Gastroesophageal sphincter (tissue), 4 donors: ENCODE results near the gene CUX1. TPM values are rescaled to one million over a fixed set of nuclear protein-coding genes. Genes with fewer than 3 reads are reported as not detected.
"Not testable (repeated sequence)": the region's sequence is repeated elsewhere in the genome, so short reads cannot be mapped to it uniquely, and the experiment has no call there.

Source experiments
- ATAC-seq: fragments of 150-250 bp; one replicate; pipeline ENCODE4 v1.9.1; 2016; ENCODE audit warnings: mild to moderate bottlenecking, moderate library complexity
- H3K27ac ChIP-seq, 4 donors: fragments of 200-600 bp; sonication (generic) in 3 of 4; 1 replicate in 3 of 4; 2 replicates in 1 of 4; pipeline ENCODE4 v1.5.1; 2016 to 2019
- H3K27me3 ChIP-seq: fragments of 200-600 bp; sonication (generic); one replicate; pipeline ENCODE4 v1.5.1; 2019
- H3K36me3 ChIP-seq, 2 donors: fragments of 200-600 bp; sonication (generic); one replicate each; pipeline ENCODE4 v1.5.1; 2019; ENCODE audit warnings: control low read depth in 1 of 2
- H3K4me1 ChIP-seq, 3 donors: fragments of 200-600 bp; sonication (generic); 1 replicate in 2 of 3; 2 replicates in 1 of 3; pipeline ENCODE4 v1.5.1; 2016 to 2019; ENCODE audit warnings: control low read depth in 2 of 3
- H3K4me3 ChIP-seq, 2 donors: fragments of 200-600 bp; sonication (generic); one replicate each; pipeline ENCODE4 v1.5.1; 2019; ENCODE audit warnings: mild to moderate bottlenecking in 1 of 2, moderate library complexity in 1 of 2
- H3K9me3 ChIP-seq, 3 donors: fragments of 200-600 bp; sonication (generic); one replicate each; pipeline ENCODE4 v1.5.1; 2017 to 2019; ENCODE audit warnings: control low read depth in 2 of 3
- EP300 ChIP-seq: sonication (generic); formaldehyde crosslinking; IDR thresholded peaks from one replicate; pipeline ENCODE4 v1.6.1; 2017; ENCODE audit warnings: antibody characterized with exemption, mild to moderate bottlenecking
- POLR2A ChIP-seq, 2 donors: fragments of 450-650 bp; IDR thresholded peaks; one replicate each; pipeline ENCODE4 v1.6.1; 2017; ENCODE audit warnings: antibody characterized with exemption in 2 of 2, mild to moderate bottlenecking in 2 of 2, moderate library complexity in 1 of 2
- POLR2AphosphoS5 ChIP-seq: sonication (generic); formaldehyde crosslinking; IDR thresholded peaks from one replicate; pipeline ENCODE4 v1.6.1; 2017; ENCODE audit warnings: antibody characterized with exemption
- WGBS, 2 donors: methylation state at CpG; one replicate each; pipeline ENCODE4 v1.1.5; 2018; ENCODE audit warnings: low coverage in 1 of 2; 5-methylcytosine and 5-hydroxymethylcytosine counted together
- total RNA-seq, 4 donors: library from RNA; depleted of rRNA; stranded (reverse); fragments of >200 nt; gene quantifications; one replicate each; pipeline ENCODE4 v1.1.0, GENCODE V29; 2016
- TF ChIP-seq, protein P1 (sequence below), 4 experiments: fragments of 200-600 bp in 2 of 4; fragments of 450-650 bp in 2 of 4; sonication (generic) in 1 of 4; IDR thresholded peaks; one replicate each; pipeline ENCODE4 v1.5.1; 2017 to 2019; ENCODE audit warnings: antibody characterized with exemption in 4 of 4, mild to moderate bottlenecking in 2 of 4, moderate library complexity in 2 of 4

CUX1 gene
- total RNA-seq, 4 donors from 2014 or later = 84.4 to 134 (median 110) TPM

DNA sequence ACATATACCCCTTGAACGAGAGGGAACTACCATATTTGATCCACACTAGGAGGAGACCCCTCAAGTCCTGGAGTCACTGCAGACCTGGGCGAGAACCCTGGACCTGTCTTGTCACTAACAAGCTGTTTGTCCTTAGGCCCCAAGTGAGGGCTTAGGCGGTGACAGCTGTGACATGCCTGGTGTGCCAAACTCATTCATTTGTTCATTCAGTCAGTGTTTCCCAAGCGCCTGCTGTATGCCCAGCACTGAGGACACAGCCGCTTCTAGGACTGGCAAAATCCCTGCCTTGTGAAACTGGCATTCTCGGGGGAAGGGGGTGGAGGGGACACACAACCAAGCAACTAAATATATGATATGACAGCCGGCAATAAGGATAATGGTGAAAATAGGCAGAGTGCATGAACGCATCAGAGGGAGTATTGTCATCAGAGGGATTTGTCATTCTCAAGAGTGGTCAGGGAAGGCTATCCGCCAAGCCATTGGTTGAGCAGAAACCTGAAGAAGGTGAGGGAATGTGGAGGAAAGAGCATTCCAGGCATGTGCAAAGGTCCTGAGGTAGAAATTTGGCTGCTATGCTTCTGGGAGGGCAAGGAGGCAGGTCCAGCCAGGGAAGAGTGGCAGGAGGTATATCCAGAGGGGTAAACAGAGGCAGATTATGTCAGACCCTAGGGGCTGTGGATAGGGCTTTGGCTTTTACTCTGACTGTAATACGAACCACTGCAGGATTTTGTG lies 480.2 kb downstream of the CUX1 start:
- Histone ChIP-seq H3K4me3 (no peak overlapping the region), H3K27ac (no peak overlapping the region), H3K9me3 (peaks cover 0 to 4% (median 0%) of the 10 kb centered on the region in 3 donors), H3K4me1 (peaks cover 0 to 15% (median 0%) of the 10 kb centered on the region in 3 donors), H3K27me3 (peaks cover 50% of the 10 kb centered on the region), H3K36me3 (no peaks in the 10 kb centered on the region)
- TF ChIP-seq, protein P1, sequence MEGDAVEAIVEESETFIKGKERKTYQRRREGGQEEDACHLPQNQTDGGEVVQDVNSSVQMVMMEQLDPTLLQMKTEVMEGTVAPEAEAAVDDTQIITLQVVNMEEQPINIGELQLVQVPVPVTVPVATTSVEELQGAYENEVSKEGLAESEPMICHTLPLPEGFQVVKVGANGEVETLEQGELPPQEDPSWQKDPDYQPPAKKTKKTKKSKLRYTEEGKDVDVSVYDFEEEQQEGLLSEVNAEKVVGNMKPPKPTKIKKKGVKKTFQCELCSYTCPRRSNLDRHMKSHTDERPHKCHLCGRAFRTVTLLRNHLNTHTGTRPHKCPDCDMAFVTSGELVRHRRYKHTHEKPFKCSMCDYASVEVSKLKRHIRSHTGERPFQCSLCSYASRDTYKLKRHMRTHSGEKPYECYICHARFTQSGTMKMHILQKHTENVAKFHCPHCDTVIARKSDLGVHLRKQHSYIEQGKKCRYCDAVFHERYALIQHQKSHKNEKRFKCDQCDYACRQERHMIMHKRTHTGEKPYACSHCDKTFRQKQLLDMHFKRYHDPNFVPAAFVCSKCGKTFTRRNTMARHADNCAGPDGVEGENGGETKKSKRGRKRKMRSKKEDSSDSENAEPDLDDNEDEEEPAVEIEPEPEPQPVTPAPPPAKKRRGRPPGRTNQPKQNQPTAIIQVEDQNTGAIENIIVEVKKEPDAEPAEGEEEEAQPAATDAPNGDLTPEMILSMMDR (IDR thresholded peaks at IDR 0.05) = no peak
- no peak for ATAC-seq
- WGBS, 2 donors = 89 to 90% methylated on average over 3 to 4 of the region's 10 CpGs

DNA sequence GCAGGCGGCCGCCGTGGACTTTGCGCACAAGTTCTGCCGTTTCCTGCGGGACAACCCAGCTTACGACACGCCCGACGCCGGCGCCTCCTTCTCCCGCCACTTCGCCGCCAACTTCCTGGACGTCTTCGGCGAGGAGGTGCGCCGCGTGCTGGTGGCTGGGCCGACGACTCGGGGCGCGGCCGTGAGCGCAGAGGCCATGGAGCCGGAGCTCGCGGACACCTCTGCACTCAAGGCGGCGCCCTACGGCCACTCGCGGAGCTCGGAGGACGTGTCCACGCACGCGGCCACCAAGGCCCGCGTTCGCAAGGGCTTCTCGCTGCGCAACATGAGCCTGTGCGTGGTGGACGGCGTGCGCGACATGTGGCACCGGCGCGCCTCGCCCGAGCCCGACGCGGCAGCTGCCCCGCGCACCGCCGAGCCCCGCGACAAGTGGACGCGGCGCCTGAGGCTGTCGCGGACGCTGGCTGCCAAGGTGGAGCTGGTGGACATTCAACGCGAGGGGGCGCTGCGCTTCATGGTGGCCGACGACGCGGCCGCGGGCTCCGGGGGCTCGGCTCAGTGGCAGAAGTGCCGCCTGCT lies 483.3 kb downstream of the CUX1 start:
- peak; percentile 47 for ATAC-seq
- Histone ChIP-seq H3K27ac (no peak overlapping the region), H3K36me3 (no peaks in the 10 kb centered on the region), H3K4me3 (peak overlapping the region in 1 of 2 donors; percentile 10), H3K27me3 (peaks cover 36% of the 10 kb centered on the region), H3K4me1 (peaks cover 0 to 20% (median 0%) of the 10 kb centered on the region in 3 donors), H3K9me3 (peaks cover 0 to 4% (median 0%) of the 10 kb centered on the region in 3 donors)
- WGBS, 2 donors = no CpG with 5 or more reads among the region's 84 CpGs
- no peak for TF ChIP-seq POLR2A (IDR thresholded peaks at IDR 0.05)
- TF ChIP-seq, protein P1 (IDR thresholded peaks at IDR 0.05) = peak in 1 of 4 experiments; percentile 28

GRCh38 chr7:102301367-102301766 lies 483.9 kb downstream of the CUX1 start:
- not testable (repeated sequence) for H3K9me3 ChIP-seq, H3K27ac ChIP-seq, ATAC-seq, H3K4me3 ChIP-seq, H3K36me3 ChIP-seq
- Histone ChIP-seq H3K27me3 (peaks cover 36% of the 10 kb centered on the region), H3K4me1 (peaks cover 0 to 20% (median 0%) of the 10 kb centered on the region in 3 donors)
- WGBS, 2 donors = 100% methylated on average over 1 of the region's 14 CpGs; no CpG with 5 or more reads in 1 of the 2 donors

GRCh38 chr7:102302025-102302424 lies 484.6 kb downstream of the CUX1 start:
- H3K27me3 ChIP-seq = peaks cover 36% of the 10 kb centered on the region
- no peaks in the 10 kb centered on the region for H3K36me3 ChIP-seq
- H3K9me3 ChIP-seq = peaks cover 0 to 4% (median 0%) of the 10 kb centered on the region in 3 donors
- peaks cover 0 to 26% (median 0%) of the 10 kb centered on the region in 3 donors for H3K4me1 ChIP-seq
- ATAC-seq = no peak
- no CpG with 5 or more reads among the region's 6 CpGs for WGBS, 2 donors
- TF ChIP-seq EP300 = no peak
- TF ChIP-seq POLR2AphosphoS5 = no peak
- TF ChIP-seq, protein P1 (IDR thresholded peaks at IDR 0.05) = no peak
- no peak for TF ChIP-seq POLR2A (IDR thresholded peaks at IDR 0.05)
- no peak overlapping the region for H3K4me3 ChIP-seq
- no peak overlapping the region for H3K27ac ChIP-seq

GRCh38 chr7:102303669-102304422 lies 486.4 kb downstream of the CUX1 start:
- H3K27me3 ChIP-seq = peaks cover 25% of the 10 kb centered on the region
- no peak for TF ChIP-seq POLR2AphosphoS5
- no peak for TF ChIP-seq POLR2A (IDR thresholded peaks at IDR 0.05)
- TF ChIP-seq, protein P1 (IDR thresholded peaks at IDR 0.05) = no peak
- no peak for TF ChIP-seq EP300
- H3K27ac ChIP-seq = no peak overlapping the region
- peaks cover 0 to 31% (median 0%) of the 10 kb centered on the region in 3 donors for H3K4me1 ChIP-seq
- H3K4me3 ChIP-seq = no peak overlapping the region
- H3K9me3 ChIP-seq = peaks cover 0 to 4% (median 0%) of the 10 kb centered on the region in 3 donors
- no CpG with 5 or more reads among the region's 13 CpGs for WGBS, 2 donors
- H3K36me3 ChIP-seq = peaks cover 0 to 2% of the 10 kb centered on the region in 2 donors
- no peak for ATAC-seq
